CD8-positive, alpha-beta memory T cell (primary cell): ENCODE measurements around the gene CDADC1. TPM values are rescaled to one million over a fixed set of nuclear protein-coding genes. Genes with fewer than 3 reads are reported as not detected.

Source experiments
- CTCF ChIA-PET: fragments of 350-600 bp; sonication (Branson Sonifier 250); formaldehyde crosslinking; loops from one replicate; lab custom pipeline; 2021; ENCODE audit warnings: antibody characterized with exemption; lab: Charles Lee
- POLR2A ChIA-PET: fragments of 350-600 bp; sonication (Branson Sonifier 250); formaldehyde crosslinking; loops from one replicate; lab custom pipeline; 2021; ENCODE audit warnings: antibody characterized with exemption; lab: Charles Lee
- DNase-seq, 5 donors: peaks; one replicate each; pipeline versions ENCODE4 v3.0.0 to v3.0.0-alpha.2; 2020 to 2022; ENCODE audit warnings: mixed read lengths in 1 of 5
- H3K27ac ChIP-seq: one replicate; pipeline ENCODE4 v1.7.0; 2013; ENCODE audit warnings: low read depth, mild to moderate bottlenecking, low read length, moderate library complexity
- H3K27me3 ChIP-seq: 2 replicates; pipeline ENCODE4 v1.7.0; 2013; ENCODE audit warnings: low read length, mild to moderate bottlenecking; ENCODE audit not compliant: insufficient read depth, poor library complexity, severe bottlenecking
- H3K36me3 ChIP-seq: 2 replicates; pipeline ENCODE4 v1.7.0; 2013; ENCODE audit warnings: mild to moderate bottlenecking, low read length, moderate library complexity; ENCODE audit not compliant: insufficient read depth
- H3K4me1 ChIP-seq: 2 replicates; pipeline ENCODE4 v1.7.0; 2013; ENCODE audit warnings: mild to moderate bottlenecking, low read length, moderate library complexity; ENCODE audit not compliant: insufficient read depth
- H3K4me3 ChIP-seq: 2 replicates; pipeline ENCODE4 v1.7.0; 2013; ENCODE audit warnings: mild to moderate bottlenecking, low read length
- H3K9me3 ChIP-seq: 2 replicates; pipeline ENCODE4 v1.7.0; 2013; ENCODE audit warnings: mild to moderate bottlenecking, low read length
- H3K27ac Mint-ChIP-seq, 8 donors: one replicate each; pipeline ENCODE4 v1.8.0; 2020 to 2021; ENCODE audit warnings: mixed read lengths in 8 of 8, mild to moderate bottlenecking in 6 of 8, inconsistent platforms in 3 of 8, moderate library complexity in 3 of 8
- H3K27me3 Mint-ChIP-seq, 2 donors: one replicate each; pipeline ENCODE4 v1.8.0; 2020 to 2021; ENCODE audit warnings: mixed read lengths in 2 of 2, mild to moderate bottlenecking in 1 of 2, moderate library complexity in 1 of 2
- H3K36me3 Mint-ChIP-seq, 3 donors: one replicate each; pipeline ENCODE4 v1.8.0; 2020 to 2021; ENCODE audit warnings: mixed read lengths in 3 of 3, inconsistent platforms in 1 of 3, mild to moderate bottlenecking in 1 of 3
- H3K4me1 Mint-ChIP-seq, 3 donors: one replicate each; pipeline ENCODE4 v1.8.0; 2020 to 2021; ENCODE audit warnings: mixed read lengths in 3 of 3, inconsistent platforms in 1 of 3, mild to moderate bottlenecking in 1 of 3
- H3K4me3 Mint-ChIP-seq, 7 donors: one replicate each; pipeline ENCODE4 v1.8.0; 2020 to 2021; ENCODE audit warnings: mixed read lengths in 7 of 7, mild to moderate bottlenecking in 6 of 7, moderate library complexity in 4 of 7, inconsistent platforms in 2 of 7
- H3K9me3 Mint-ChIP-seq, 5 donors: one replicate each; pipeline ENCODE4 v1.8.0; 2020 to 2022; ENCODE audit warnings: mixed read lengths in 5 of 5, mild to moderate bottlenecking in 3 of 5, moderate library complexity in 2 of 5, inconsistent platforms in 1 of 5
- polyA plus RNA-seq: library from polyadenylated mRNA; unstranded; fragments of 300-500 nt; fragmentation: Illumina TruSeq; gene quantifications from one replicate; pipeline ENCODE4 v1.2.3, GENCODE V29; 2021
- total RNA-seq, 2 experiments: library from RNA; stranded (reverse); gene quantifications; one replicate each; pipeline ENCODE4 v1.2.3, GENCODE V29; 2021

The CDADC1 gene
- total and polyA plus RNA-seq, 3 experiments from 2014 or later, result 9.8 to 12.0 (median 10.8) TPM

DNA sequence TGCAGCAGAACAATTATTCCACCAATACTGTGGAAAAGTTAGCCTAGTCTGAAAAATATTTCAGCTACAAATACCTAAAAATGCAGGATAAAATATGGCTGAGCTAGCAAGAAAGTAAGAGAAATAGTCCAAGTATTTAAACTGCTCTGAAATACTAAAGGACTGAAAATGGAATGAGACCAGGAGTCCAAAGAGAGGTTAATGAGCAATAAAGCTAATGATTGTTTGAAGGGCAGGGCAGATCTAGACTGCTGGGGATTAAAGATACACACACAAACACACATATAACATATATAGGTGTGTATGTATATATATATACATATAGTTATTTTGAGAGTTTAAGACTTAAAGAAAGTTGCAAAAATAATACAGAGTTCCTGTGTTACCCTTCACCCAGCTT is 2.6 kb upstream of the CDADC1 start:
- no peaks in the 10 kb centered on the region for H3K9me3 Mint-ChIP-seq
- peak overlapping the region in 2 of 8 donors; percentile 19 to 42 for H3K27ac Mint-ChIP-seq
- peaks cover 4 to 5% of the 10 kb centered on the region in 2 donors for H3K27me3 Mint-ChIP-seq
- no peak overlapping the region for H3K27ac ChIP-seq
- no peak overlapping the region for H3K4me3 ChIP-seq
- H3K36me3 Mint-ChIP-seq, result peaks cover 0 to 20% (median under 1%) of the 10 kb centered on the region in 3 donors
- ChIA-PET POLR2A (no interaction called here), CTCF (no interaction called here)
- peaks cover 19% of the 10 kb centered on the region for H3K4me1 ChIP-seq
- H3K4me3 Mint-ChIP-seq, result peak overlapping the region in 1 of 7 donors; percentile 95
- no peak for DNase-seq
- H3K4me1 Mint-ChIP-seq, result peaks cover 27 to 34% (median 33%) of the 10 kb centered on the region in 3 donors
- no peaks in the 10 kb centered on the region for H3K27me3 ChIP-seq
- no peaks in the 10 kb centered on the region for H3K9me3 ChIP-seq
- no peaks in the 10 kb centered on the region for H3K36me3 ChIP-seq

- peaks cover 34 to 52% (median 51%) of the 10 kb centered on the region in 3 donors for H3K4me1 Mint-ChIP-seq
- peak overlapping the region; percentile 89 to 99 (median 98) for H3K27ac Mint-ChIP-seq
- Histone ChIP-seq H3K36me3 (no peaks in the 10 kb centered on the region), H3K4me1 (peaks cover 24% of the 10 kb centered on the region), H3K9me3 (no peaks in the 10 kb centered on the region), H3K27ac (peak overlapping the region; percentile 84), H3K27me3 (no peaks in the 10 kb centered on the region), H3K4me3 (peak overlapping the region; percentile 76)
- ChIA-PET CTCF (interaction anchor here (1.0 to 2.1 kb wide), 3 partner anchors 9 to 33 kb away, joined by 3 to 12 read pairs (median 9); no protein-coding TSS in a partner anchor), POLR2A (interaction anchor here (1.5 to 2.3 kb wide), 2 partner anchors 11 to 33 kb away, joined by 3 to 9 read pairs; no protein-coding TSS in a partner anchor)
- H3K9me3 Mint-ChIP-seq, result no peaks in the 10 kb centered on the region
- peaks cover 0 to 29% (median 6%) of the 10 kb centered on the region in 3 donors for H3K36me3 Mint-ChIP-seq
- DNase-seq, result no peak
- H3K27me3 Mint-ChIP-seq, result peaks cover 4 to 5% of the 10 kb centered on the region in 2 donors
- peak overlapping the region; percentile 95 to 100 (median 99) for H3K4me3 Mint-ChIP-seq
Observed at GRCh38 chr13:49246850-49247642, 679 bp upstream of the CDADC1 start.

DNA sequence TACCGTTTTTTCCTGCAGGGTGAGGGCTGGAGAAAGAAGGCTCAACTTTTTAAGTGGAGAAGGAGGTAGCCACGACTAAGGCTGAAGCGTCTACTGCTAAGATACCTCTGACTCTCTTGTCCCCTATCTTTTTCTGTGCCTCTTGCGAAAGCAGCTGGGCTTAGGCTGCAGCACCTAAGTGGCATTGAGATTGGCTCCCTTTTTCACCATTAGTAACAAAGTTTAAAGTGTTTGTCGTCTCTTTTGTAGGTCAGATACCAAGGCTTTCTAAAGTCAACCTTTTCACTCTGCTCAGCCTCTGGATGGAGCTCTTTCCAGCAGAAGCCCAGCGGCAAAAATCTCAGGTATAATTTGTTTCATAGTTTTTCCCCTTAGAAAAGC is 887 bp downstream of the CDADC1 start:
- ChIA-PET POLR2A (interaction anchor here (0.8 to 2.3 kb wide), 3 partner anchors 9 to 38 kb away, joined by 3 to 9 read pairs (median 3); no protein-coding TSS in a partner anchor), CTCF (interaction anchor here (0.7 to 2.3 kb wide), 6 partner anchors 9 to 358 kb away, joined by 3 to 12 read pairs (median 6); partner anchors contain the start of genes CAB39L and SETDB2)
- Mint-ChIP-seq H3K27ac (peak overlapping the region; percentile 89 to 99 (median 98)), H3K36me3 (peaks cover 0 to 31% (median 8%) of the 10 kb centered on the region in 3 donors), H3K27me3 (peaks cover under 1 to 4% of the 10 kb centered on the region in 2 donors), H3K9me3 (no peaks in the 10 kb centered on the region), H3K4me3 (peak overlapping the region; percentile 95 to 100 (median 99)), H3K4me1 (peaks cover 41 to 64% (median 63%) of the 10 kb centered on the region in 3 donors)
- Histone ChIP-seq H3K36me3 (no peaks in the 10 kb centered on the region), H3K9me3 (no peaks in the 10 kb centered on the region), H3K27me3 (no peaks in the 10 kb centered on the region), H3K4me3 (peak overlapping the region; percentile 76), H3K4me1 (peaks cover 35% of the 10 kb centered on the region), H3K27ac (peak overlapping the region; percentile 84)
- no peak for DNase-seq

GRCh38 chr13:49251326-49251725 is 3.6 kb downstream of the CDADC1 start:
- Mint-ChIP-seq H3K27ac (no peak overlapping the region), H3K4me3 (no peak overlapping the region), H3K4me1 (peaks cover 46 to 85% (median 79%) of the 10 kb centered on the region in 3 donors), H3K36me3 (peaks cover 10 to 57% (median 12%) of the 10 kb centered on the region in 3 donors), H3K9me3 (no peaks in the 10 kb centered on the region), H3K27me3 (peaks cover 0 to 2% of the 10 kb centered on the region in 2 donors)
- ChIA-PET POLR2A (no interaction called here), CTCF (interaction anchor here (0.8 to 1.0 kb wide), 2 partner anchors 11 to 355 kb away, joined by 3 to 5 read pairs; no protein-coding TSS in a partner anchor)
- no peaks in the 10 kb centered on the region for H3K9me3 ChIP-seq
- H3K27me3 ChIP-seq, result no peaks in the 10 kb centered on the region
- H3K27ac ChIP-seq, result no peak overlapping the region
- peaks cover 40% of the 10 kb centered on the region for H3K4me1 ChIP-seq
- DNase-seq, result no peak
- H3K36me3 ChIP-seq, result no peaks in the 10 kb centered on the region
- H3K4me3 ChIP-seq, result no peak overlapping the region

- H3K27me3 ChIP-seq, result no peaks in the 10 kb centered on the region
- H3K36me3 Mint-ChIP-seq, result peaks cover 10 to 60% (median 16%) of the 10 kb centered on the region in 3 donors
- CTCF ChIA-PET, result no interaction called here
- no peak for DNase-seq
- H3K4me3 Mint-ChIP-seq, result peak overlapping the region in 2 of 7 donors; percentile 10 to 69
- H3K9me3 Mint-ChIP-seq, result no peaks in the 10 kb centered on the region
- H3K4me1 Mint-ChIP-seq, result peaks cover 39 to 90% (median 82%) of the 10 kb centered on the region in 3 donors
- H3K4me1 ChIP-seq, result peaks cover 34% of the 10 kb centered on the region
- H3K9me3 ChIP-seq, result no peaks in the 10 kb centered on the region
- POLR2A ChIA-PET, result no interaction called here
- no peaks in the 10 kb centered on the region for H3K27me3 Mint-ChIP-seq
- peak overlapping the region; percentile 17 to 83 (median 62) for H3K27ac Mint-ChIP-seq
- H3K27ac ChIP-seq, result no peak overlapping the region
- H3K36me3 ChIP-seq, result no peaks in the 10 kb centered on the region
- H3K4me3 ChIP-seq, result no peak overlapping the region
Observed at GRCh38 chr13:49253310-49253709, 5.6 kb downstream of the CDADC1 start.

DNA sequence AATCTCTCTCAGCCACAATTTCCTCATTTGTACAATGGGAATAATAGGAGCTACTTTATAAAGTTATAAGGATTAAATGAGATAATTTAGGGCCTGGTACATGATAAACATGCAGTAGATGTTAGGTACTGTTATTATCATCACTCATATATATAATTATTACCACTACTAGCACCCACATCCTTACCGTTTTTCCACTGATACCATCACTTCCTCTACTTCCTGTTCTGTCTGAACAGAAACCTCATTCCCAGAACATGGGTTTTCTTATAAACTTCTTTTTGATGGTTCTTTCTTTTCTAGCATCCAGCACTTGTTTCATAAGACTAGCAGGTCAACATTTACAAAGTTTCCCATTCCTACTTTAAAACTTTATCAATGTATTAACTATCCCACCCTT is 6.3 kb downstream of the CDADC1 start:
- H3K27me3 Mint-ChIP-seq, result no peaks in the 10 kb centered on the region
- H3K27me3 ChIP-seq, result no peaks in the 10 kb centered on the region
- H3K9me3 Mint-ChIP-seq, result no peaks in the 10 kb centered on the region
- H3K36me3 ChIP-seq, result no peaks in the 10 kb centered on the region
- no peak overlapping the region for H3K27ac ChIP-seq
- DNase-seq, result no peak
- H3K4me3 ChIP-seq, result no peak overlapping the region
- peaks cover 30% of the 10 kb centered on the region for H3K4me1 ChIP-seq
- peaks cover 34 to 89% (median 82%) of the 10 kb centered on the region in 3 donors for H3K4me1 Mint-ChIP-seq
- ChIA-PET CTCF (no interaction called here), POLR2A (no interaction called here)
- H3K27ac Mint-ChIP-seq, result peak overlapping the region in 7 of 8 donors; percentile 29 to 84 (median 68)
- no peaks in the 10 kb centered on the region for H3K9me3 ChIP-seq
- peak overlapping the region in 1 of 7 donors; percentile 68 for H3K4me3 Mint-ChIP-seq
- peaks cover 10 to 55% (median 16%) of the 10 kb centered on the region in 3 donors for H3K36me3 Mint-ChIP-seq

- Histone ChIP-seq H3K9me3 (no peaks in the 10 kb centered on the region), H3K36me3 (peaks cover 4% of the 10 kb centered on the region), H3K27ac (no peak overlapping the region), H3K4me1 (peaks cover 22% of the 10 kb centered on the region), H3K4me3 (no peak overlapping the region), H3K27me3 (no peaks in the 10 kb centered on the region)
- Mint-ChIP-seq H3K27me3 (no peaks in the 10 kb centered on the region), H3K27ac (peak overlapping the region; percentile 18 to 96 (median 66)), H3K4me3 (peak overlapping the region in 6 of 7 donors; percentile 17 to 93 (median 52)), H3K4me1 (peaks cover 20 to 62% (median 54%) of the 10 kb centered on the region in 3 donors), H3K36me3 (peaks cover 18 to 67% (median 28%) of the 10 kb centered on the region in 3 donors), H3K9me3 (no peaks in the 10 kb centered on the region)
- POLR2A ChIA-PET, result interaction anchor here (0.6 to 1.9 kb wide), 3 partner anchors 9 to 186 kb away, joined by 3 to 9 read pairs (median 9); partner anchors contain the start of gene CDADC1
- CTCF ChIA-PET, result interaction anchor here (1.4 to 1.8 kb wide), 3 partner anchors 9 to 22 kb away, joined by 4 to 9 read pairs (median 5); partner anchors contain the start of gene CDADC1
- no peak for DNase-seq
Observed at GRCh38 chr13:49256841-49257240, 9.1 kb downstream of the CDADC1 start.
